GM19463 (cell line): ENCODE measurements around the gene OLFM3.

ENCODE experiments used
- ATAC-seq: cut with Tn5 transposase; IDR thresholded peaks from one replicate; pipeline ENCODE4 v1.9.1; 2021; ENCODE audit warnings: mild to moderate bottlenecking, moderate library complexity; ENCODE audit not compliant: unreplicated experiment

Gene OLFM3

DNA sequence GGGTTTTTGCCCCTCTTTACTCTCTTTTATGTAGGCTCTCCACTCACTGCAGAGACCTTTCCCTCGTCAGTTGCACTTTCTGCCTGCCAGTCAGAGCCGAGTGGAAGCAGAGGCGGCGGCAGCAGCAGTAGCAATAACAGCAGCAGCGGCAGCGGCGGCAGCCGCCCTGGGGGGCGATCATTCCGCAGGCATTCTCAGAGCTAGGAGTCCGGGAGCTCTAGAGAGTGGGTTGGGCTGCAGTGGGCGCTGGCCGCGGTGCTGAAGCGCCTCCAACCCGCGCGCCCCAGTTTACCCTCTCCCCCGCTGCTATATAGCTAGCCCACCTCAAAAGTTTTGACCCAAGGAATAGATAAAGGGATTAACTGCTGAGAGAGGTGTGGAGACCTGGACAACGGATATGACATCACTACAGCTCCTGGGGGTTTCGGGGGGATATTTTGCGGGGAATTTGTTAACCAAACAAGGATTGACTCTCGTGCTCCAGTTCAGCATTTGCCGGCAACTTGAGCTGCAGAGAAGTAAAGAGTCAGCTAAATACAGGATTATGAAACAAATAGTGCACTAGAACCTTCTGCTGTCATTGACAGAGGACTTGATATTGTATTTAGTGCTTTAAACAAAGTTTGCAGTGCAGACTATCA, at the start of gene OLFM3:
TSS of gene OLFM3 (minus strand) at position 102 of the 641 bp plus-strand sequence.
- no peak for ATAC-seq

GRCh38 chr1:102045752-102046151, 49.0 kb upstream of the OLFM3 start:
- ATAC-seq: no peak

- ATAC-seq: peak; percentile 85
Observed at GRCh38 chr1:102032534-102032933, 35.8 kb upstream of the OLFM3 start.

GRCh38 chr1:102019530-102019929, 22.8 kb upstream of the OLFM3 start:
- ATAC-seq: no peak

DNA sequence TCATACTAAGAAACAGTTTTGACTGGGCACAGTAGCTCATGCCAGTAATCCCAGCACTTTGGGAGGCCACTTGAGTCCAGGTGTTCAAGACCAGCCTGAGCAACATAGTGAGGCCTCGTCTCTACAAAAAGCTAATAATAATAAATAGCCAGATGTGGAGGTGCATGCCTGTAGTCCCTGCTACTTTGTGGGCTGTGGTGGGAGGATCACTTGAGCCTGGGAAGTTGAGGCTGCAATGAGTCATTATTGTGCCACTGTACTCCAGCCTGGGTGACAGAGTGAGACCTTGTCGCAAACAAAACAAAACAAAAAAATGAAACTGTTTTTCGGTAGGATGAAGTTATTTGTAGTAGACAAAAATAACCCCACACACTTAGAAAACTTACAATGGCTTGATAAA, 19.0 kb upstream of the OLFM3 start:
- no peak for ATAC-seq

GRCh38 chr1:102002057-102002456, 5.3 kb upstream of the OLFM3 start:
- no peak for ATAC-seq

- ATAC-seq: no peak
Observed at GRCh38 chr1:101995984-101996745, 561 bp downstream of the OLFM3 start.

GRCh38 chr1:101993710-101994109, 3.0 kb downstream of the OLFM3 start:
- ATAC-seq: no peak

- no peak for ATAC-seq
Observed at GRCh38 chr1:101992821-101993575, 3.7 kb downstream of the OLFM3 start.

- ATAC-seq: no peak
Observed at GRCh38 chr1:101980974-101981373, 15.8 kb downstream of the OLFM3 start.

DNA sequence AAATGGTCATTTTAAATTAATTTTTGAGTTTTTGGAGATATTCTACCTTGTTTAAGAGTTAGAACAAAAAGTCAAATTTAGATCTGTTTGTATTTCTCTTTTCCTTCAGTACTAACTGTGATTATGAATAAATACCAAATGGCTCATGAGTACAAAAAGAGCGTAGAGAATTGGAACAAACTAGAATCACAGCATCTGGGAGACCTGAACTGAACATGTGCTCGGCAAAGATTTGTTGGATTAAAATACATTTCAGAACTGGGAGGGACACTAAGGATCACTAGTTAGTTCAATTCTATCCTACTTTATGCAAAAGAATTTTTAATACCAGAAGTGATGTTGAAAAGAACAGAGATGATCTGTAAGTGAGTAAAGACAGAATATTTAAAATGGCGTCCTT, 19.5 kb downstream of the OLFM3 start:
- no peak for ATAC-seq

DNA sequence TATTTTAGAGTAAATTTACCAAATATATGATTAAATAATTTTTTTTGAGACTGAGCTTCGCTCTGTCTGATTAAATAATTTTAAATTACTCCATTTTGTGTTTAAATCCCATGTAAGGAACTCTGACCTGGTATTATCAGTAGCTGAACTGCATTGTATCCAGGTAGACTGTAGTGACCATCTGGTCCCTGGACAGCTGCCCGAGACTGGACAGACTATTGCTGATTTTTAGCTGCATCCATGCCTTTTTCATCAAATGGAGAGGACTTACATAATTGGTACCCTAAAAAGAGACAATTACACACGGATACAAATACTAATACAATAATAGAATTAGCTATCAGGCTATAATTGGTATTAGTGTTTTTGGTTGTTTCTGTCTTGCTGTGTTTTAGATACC, 20.6 kb downstream of the OLFM3 start:
- no peak for ATAC-seq

DNA sequence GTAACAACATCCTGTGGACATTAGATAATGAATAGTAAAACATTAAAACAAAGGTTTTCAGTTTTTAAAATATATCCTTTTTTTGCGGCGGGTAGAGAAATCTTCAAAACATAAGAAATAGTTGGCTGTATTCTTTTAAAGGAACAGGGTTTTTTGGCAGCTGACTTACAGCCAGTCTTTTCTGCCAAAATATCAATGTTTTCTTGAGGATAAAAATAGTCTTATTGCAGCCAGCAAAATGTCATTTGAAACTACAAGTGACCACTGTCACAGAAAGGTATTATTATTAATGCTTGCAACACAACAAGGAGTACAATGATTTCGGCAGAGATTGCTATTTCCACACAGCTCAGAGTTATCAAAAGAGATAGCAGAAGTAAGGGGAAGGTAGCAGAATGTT, 21.4 kb downstream of the OLFM3 start:
- no peak for ATAC-seq

- no peak for ATAC-seq
Observed at GRCh38 chr1:101974599-101975274, 22.0 kb downstream of the OLFM3 start.

GRCh38 chr1:101971304-101971703, 25.4 kb downstream of the OLFM3 start:
- no peak for ATAC-seq

- no peak for ATAC-seq
Observed at GRCh38 chr1:101967871-101968270, 28.9 kb downstream of the OLFM3 start.

- ATAC-seq: no peak
Observed at GRCh38 chr1:101965341-101965740, 31.4 kb downstream of the OLFM3 start.

- ATAC-seq: no peak
Observed at GRCh38 chr1:101964708-101965107, 32.0 kb downstream of the OLFM3 start.

DNA sequence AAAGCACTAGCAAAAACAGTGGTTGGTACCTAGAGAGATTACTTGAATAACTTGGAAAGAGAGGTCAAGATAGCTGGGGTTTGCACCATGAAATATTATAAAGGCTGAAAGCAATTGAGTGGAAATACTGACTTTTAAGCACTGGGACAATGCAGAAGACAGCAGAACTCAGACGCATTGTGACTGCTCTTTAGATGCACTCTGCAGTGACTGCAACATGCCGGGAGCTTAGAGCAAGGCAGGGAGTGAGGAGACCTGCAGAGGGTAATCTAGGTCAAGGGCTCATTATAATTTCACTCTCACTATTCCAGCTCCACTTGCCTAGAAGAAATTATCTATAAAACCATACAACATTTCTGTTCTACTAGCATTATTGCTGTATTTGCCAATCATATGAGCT, 36.6 kb downstream of the OLFM3 start:
- ATAC-seq: no peak

- no peak for ATAC-seq
Observed at GRCh38 chr1:101959456-101959855, 37.3 kb downstream of the OLFM3 start.

- no peak for ATAC-seq
Observed at GRCh38 chr1:101957771-101958170, 39.0 kb downstream of the OLFM3 start.
